ENCODE data around the gene LDLR.

The LDLR gene

DNA sequence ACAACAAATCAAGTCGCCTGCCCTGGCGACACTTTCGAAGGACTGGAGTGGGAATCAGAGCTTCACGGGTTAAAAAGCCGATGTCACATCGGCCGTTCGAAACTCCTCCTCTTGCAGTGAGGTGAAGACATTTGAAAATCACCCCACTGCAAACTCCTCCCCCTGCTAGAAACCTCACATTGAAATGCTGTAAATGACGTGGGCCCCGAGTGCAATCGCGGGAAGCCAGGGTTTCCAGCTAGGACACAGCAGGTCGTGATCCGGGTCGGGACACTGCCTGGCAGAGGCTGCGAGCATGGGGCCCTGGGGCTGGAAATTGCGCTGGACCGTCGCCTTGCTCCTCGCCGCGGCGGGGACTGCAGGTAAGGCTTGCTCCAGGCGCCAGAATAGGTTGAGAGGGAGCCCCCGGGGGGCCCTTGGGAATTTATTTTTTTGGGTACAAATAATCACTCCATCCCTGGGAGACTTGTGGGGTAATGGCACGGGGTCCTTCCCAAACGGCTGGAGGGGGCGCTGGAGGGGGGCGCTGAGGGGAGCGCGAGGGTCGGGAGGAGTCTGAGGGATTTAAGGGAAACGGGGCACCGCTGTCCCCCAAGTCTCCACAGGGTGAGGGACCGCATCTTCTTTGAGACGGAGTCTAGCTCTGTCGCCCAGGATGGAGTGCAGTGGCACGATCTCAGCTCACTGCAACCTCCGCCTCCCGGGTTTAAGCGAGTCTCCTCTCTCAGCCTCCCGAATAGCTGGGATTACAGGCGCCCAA lies at the start of gene LDLR:
Gene LDLR, plus strand, starts transcription at position 210 of the 760 bp plus-strand sequence. Its CDS starts 86 bp downstream, at position 296.
- DNase-seq: peak; percentile 83

DNA sequence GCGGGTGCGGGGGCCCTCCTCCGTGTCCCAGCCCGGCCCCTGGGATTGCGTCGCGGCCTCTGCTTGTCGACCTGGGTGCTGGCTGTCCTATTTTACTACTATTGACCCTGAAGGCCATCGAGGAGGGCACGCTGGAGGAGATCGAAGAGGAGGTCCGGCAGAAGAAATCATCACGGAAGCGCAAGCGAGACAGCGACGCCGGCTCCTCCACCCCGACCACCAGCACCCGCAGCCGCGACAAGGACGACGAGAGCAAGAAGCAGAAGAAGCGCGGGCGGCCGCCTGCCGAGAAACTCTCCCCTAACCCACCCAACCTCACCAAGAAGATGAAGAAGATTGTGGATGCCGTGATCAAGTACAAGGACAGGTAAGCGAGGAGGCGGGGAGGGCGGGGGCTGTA lies 48.1 kb upstream of the LDLR start:
- DNase-seq: no peak

DNA sequence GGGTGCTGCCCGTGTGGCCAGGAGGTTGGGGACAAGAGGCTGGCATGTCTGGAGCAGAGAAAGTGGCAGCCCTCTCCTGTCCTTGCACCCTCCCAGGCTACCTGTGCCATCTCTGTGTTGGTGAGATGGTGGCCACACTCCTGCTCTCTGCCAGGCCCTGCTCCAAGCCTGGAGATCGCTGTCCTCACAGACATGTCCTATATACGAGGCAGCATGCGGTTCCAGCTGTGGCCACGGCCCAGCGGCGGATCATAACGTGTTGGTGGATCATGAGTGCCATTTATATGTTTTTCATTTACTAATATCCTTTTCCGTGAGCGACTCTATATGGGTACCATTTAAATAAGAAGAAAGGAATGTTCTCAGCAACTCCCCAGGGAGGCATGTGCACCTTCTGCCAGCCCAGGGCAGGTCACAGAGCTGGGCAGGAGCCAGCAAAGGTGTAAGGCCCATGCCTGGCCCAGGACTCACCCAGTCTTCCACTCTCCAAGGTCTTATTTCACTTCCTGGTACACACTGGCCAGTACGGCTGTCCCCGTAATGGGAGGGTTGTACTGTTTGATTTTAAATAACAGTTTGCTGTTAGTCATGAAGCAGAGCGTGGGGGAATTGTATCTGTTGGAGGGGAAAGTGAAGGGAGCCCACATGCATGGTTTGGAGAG lies 47.2 kb upstream of the LDLR start:
- no peak for DNase-seq

DNA sequence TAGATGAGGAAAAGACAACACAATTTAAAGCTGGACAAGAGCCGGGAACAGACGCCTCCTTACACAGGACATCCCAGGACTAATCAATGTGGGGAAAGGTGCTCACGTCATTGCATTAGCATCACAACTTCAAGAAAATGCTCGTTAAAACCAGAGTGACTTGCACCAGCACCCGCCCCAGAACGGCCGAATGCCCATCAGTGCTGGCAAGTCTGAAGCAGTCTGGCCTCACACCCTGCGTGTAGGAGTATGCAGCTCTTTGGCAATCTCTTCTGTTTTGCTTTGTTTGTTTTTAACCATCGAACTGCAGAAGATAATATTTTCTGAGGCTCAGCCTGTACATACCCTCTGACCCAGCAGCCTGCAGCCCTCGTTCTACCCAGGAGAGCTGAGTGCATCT lies 44.8 kb upstream of the LDLR start:
- DNase-seq: no peak

DNA sequence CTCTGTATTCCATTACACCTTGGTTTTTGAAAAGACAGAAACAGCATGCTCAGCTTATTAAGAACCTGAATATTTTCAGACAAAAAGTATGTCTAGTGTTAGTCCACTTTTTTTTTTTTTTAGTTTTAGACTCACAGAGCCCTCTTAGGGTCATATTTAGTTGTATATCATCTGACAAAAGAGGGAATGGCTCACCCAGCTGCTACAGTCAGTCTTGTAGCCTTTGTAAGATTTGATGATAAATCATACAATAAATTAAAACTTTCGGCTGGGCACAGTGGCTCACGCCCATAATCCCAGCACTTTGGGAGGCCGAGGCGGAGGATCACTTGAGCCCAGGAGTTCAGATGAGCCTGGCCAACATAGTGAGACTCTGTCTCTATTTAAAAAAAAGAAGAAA lies 43.7 kb upstream of the LDLR start:
- DNase-seq: no peak

DNA sequence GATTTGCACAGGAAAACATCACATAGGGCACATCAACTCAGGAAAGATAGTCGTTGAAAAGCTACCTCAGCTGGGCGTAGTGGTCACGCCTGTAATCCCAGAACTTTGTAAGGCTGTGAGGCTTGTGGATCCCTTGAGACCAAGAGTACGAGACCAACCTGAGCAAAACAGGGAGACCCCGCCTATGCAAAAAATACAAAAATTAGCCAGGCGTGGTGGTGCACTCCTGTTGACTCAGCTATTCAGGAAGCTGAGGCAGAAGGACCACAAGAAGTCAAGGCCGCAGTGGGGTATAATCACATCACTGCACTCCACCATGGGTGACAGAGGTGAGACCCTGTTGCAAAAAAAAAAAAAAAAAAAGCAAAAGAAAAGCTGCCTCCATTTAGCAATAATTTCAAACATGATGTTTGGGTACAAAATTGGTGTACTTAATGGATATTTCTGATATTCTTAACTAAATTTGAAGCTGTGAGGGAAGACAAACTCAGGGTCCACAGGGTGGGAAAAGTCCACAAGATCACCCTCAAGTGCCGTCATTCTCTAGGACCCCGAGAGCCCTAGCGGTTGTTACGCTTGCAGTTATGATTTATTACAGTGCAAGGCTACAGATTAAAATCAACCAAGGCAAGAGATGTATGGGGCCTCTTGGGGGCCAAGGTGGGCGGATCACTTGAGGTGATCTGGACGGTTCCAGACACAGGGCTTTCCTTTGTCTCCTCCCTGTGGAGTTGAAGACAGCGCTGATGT lies 42.5 kb upstream of the LDLR start:
- no peak for DNase-seq

DNA sequence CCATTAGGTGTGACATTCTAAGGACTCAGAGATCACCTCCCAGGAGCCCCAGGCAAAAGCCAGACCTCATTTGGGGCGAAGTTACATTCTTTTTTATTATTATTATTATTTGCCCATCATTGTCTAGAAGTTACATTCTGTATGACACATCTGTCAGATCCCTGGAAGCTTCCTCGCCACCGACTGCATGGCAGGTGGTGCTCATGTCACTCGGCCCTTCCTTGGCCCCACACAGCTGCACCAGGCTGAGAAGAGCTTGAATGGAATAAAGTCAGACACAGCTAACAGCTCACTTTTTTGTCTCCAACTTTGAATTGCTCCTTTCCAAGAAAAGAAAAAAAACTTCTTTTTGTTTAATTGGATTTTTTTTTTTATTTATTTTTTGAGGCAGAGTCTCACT lies 41.4 kb upstream of the LDLR start:
- no peak for DNase-seq

DNA sequence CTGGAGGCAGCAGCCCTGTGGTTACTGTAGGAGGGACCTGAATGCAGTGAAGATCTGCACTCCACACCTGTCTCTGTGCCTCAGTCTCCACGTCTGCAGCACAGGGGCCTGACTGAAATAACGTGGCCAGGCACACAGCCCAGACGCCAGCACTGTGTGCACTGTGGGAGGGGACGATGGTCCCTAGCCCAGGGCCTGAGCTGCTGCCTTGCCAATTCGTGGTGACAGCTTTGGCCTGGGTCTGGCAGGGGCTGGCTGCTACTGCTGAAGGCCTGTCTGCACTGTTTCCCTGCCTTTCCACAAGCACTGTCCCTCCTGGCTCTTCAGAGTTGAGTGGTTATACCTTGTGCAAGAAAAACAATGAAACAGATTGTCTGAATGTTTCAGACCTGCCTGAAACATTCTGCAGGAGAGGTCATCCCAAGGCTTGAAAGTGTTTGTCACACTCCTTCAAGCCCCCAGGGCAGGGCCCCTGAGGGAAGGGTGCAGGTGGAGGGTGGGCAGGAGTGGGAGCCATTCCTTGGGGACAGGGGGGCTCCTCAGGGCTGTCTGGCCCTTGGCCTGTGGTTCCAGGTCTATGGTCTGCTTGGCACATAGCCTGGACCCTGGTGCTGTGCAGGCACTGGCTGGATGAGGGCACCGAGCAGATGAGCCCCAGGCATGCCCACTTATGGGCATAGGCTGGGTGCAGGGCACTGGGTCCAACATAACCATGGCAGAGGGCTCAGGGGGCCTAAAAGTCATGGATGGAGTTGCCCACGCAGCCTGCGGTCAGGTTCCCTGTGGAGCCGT lies 38.7 kb upstream of the LDLR start:
- DNase-seq: no peak

DNA sequence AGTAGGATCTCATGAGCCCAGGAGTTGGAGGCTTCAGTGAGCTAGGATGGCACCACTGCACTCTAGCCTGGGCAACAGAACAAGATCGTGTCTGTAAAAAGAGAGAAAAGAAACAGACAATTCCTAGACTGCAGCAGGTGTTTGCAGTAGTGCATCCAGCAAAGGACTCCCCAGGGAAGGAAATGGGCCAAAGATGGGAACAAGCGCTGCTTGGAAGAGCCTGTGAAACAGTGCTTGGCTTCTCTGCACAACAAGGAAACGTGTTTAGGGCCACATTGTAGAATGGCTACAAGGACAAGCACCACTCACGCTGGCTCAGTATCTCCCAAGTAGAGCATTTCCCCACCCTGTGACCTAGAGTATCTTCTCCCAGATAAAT lies 35.5 kb upstream of the LDLR start:
- DNase-seq: no peak

DNA sequence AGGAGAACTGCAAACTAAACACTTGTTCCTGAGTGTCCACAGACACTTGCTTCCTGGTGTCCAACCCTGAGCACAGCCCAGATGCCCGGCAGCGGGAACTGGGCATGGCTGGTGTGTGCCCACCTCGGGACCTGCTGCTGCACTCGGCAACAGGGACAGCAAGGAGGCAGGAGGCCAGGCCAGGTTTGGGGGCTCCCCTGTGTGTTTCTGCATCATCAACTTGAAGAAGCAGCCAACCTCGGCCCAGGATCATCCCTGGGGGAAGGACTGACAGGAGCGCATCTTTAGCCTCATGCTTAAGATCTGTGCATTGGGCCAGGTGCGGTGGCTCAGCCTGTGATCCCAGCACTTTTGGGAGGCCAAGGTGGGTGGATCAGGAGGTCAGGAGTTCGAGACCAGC lies 35.1 kb upstream of the LDLR start:
- no peak for DNase-seq

DNA sequence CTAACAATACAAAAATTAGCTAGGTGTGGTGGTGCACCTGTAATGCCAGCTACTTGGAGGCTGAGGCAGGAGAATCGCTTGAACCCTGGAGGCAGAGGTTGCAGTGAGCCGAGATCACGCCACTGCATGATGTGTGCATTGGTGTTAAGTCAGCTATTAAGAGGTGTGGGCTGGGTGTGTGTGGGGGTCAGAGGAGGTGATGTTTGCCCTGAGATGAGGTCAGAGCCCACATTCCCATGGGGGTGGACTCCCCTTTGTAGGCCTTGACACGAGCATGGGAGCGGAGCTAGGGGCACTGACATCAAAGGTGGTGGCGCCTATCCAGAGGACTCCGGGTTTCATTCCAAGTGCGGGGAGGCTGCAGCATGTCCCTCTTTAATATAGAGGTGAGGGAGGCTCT lies 34.6 kb upstream of the LDLR start:
- no peak for DNase-seq

DNA sequence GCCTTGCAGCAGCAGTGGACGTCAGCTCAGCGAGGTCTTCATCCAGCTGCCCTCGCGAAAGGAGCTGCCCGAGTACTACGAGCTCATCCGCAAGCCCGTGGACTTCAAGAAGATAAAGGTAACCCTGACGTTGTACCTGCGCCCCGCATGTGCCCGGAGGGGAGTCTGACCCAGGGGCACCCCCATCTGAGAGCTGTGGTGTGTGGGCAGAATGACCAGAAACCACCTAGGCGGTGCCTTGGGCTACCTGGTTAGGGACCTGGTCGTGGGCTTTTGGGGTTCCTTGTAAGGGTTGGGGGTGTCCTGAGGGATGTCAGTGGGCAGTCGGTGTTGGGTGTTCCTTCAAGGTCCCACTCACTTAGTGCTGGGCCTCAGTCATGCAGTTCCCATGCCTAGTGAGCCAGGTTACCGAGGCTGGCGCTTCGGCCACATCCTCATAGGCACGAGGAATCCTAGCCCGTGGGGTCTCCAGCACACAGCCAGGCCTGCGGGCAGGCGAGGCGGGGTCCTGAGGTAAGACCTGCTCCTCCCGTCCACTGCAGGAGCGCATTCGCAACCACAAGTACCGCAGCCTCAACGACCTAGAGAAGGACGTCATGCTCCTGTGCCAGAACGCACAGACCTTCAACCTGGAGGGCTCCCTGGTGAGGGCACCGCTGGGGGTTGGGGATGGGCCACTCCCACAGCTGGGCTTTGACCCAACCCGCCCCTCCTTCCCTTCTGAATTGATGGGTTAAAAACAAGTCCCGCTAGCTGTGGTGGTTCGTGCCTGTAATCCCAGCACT lies 30.8 kb upstream of the LDLR start:
- no peak for DNase-seq

DNA sequence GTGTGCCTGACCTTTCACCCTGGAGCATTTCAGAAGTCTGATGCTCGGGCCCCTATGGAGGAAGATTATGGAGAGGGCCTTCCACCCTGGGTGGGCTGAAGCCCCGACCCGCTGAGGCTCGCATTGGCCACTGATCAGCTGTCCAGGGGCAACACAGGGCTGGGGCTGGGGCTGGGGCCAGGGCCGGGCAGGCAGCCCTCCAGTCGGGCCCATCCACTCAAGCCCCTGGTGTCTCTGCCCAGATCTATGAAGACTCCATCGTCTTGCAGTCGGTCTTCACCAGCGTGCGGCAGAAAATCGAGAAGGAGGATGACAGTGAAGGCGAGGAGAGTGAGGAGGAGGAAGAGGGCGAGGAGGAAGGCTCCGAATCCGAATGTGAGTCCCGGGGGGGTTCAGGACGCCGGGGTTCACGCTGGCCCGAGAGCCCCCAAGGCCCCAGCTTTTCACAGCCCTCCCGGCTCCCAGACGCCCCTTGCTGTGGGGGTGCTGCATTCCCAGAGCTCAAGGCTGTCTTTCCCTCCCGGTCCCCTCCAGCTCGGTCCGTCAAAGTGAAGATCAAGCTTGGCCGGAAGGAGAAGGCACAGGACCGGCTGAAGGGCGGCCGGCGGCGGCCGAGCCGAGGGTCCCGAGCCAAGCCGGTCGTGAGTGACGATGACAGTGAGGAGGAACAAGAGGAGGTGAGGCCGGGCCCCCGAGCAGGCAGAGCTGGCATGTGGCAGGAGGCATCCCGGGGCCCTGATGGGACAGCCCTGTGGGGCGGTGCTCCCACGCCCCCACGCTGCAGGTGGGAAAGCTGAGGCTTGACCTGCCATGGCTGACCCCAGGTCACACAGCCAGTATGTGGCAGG lies 29.5 kb upstream of the LDLR start:
- no peak for DNase-seq

DNA sequence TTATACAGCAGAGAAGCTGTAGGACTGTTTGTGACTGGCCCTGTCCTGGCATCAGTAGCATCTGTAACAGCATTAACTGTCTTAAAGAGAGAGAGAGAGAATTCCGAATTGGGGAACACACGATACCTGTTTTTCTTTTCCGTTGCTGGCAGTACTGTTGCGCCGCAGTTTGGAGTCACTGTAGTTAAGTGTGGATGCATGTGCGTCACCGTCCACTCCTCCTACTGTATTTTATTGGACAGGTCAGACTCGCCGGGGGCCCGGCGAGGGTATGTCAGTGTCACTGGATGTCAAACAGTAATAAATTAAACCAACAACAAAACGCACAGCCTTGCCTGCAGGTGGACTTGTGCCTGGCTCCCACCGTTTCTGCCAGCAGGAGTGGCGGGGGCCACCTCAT lies 27.3 kb upstream of the LDLR start:
- no peak for DNase-seq

DNA sequence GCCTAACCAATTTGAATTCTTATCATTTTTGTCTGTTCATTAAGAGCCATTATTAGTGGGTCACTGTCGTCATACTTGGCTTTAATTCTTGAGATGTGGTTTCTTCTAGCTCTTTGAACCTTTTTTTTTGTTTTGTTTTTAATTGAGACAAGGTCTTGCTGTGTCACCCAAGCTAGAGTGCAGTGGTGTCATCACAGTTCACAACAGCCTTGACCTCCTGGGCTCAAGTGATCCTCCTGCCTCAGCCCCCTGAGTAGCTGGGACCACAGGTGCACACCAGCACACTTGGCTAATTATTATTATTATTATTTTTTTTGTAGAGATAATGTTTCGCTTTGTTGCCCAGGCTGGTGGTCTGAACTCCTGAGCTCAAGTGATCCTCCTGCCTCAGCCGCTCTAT lies 25.8 kb upstream of the LDLR start:
- no peak for DNase-seq

DNA sequence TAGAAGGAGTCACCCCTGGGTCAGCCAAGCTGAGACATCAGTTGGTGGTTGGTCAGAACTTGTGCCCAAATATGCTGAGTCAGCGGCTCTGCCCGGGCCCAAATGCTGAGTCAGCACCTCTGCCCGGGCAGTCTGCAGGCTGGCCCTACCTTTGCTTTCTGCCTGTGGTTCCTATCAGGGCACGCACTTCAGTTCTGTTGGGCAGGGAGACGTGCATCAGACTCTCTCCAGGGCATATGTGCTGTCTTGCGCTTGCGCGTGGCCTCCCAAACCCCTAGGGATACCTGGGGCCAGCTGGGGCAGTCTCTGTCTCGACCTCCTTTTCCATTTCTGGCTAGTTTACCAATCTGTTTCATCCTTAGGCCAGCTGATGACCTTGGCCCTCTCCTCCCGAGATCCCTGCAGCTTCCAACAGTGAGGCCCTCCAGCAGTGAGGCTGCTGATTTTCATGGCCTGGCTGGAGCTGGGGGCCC lies 24.4 kb upstream of the LDLR start:
- DNase-seq: no peak

DNA sequence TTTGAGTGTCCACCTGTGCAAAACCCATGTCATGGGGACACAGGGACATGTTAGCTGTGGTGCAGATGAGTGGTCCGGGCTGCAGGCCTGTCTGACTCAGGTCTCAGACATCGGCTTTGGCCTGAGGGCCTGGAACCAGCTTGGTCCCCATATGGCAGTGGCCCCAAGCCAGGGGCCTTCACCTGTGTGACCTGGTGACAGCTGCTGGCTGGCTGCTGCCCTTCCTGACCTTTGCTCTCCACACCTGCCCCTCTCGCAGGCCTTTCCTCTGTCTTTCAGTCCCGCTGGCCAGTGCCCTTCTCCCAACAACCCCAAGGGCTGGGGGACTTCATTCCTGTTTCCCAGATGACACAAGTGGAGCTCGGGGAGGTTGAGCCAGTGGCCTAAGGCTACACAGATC lies 22.9 kb upstream of the LDLR start:
- DNase-seq: no peak

DNA sequence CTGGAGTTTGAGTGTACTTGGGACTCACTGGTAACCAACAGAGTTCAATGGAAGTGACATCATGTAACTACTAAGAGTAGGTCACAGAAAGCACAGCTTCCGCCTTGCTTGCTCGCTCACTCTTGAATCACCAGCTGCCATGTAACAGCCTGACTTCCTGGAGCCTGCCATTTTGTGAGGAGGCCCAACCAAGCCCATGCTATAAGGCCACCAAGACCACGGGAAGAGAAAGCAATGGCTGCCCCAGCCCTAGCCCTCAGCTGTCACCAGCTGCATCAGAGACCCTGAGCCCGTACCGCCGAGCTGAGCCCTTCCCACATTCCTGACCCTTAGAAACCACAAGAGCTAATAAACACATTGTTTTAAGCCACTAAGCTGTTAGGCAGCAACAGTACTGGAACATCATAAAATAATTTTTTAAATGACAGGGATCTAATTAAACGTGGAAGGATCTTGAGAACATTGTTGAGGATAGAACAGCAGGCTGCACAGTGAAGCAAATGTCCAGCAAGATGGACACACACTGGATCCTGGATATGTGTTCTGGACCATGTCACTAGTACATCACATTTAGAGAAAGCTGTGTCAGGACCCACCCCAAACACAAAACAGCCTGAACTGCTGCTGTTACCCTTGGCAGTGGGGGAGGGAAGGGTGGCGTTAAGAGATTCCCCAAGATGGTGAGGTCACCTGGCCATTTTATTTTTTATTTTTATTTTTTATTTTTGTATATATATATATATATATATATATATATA lies 21.7 kb upstream of the LDLR start:
- no peak for DNase-seq

DNA sequence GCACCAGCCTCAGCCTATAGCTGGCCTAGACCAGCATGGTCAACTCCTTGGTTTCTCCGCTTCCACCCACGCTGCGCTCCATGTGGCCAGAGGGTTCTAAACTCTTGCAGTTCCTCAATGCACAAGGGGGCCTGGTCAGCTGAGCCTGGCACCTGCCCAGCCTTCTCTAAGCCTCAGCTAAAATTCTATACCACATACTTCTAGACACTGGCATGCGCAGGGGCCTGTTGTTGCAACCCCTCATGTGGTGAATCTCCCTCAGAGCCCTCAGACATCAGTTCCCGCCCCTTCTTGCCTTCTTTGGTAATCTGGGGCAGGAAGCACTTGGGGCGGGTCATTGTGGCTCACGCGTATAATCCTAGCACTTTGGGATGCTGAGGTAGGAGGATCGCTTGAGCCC lies 19.7 kb upstream of the LDLR start:
- DNase-seq: no peak

DNA sequence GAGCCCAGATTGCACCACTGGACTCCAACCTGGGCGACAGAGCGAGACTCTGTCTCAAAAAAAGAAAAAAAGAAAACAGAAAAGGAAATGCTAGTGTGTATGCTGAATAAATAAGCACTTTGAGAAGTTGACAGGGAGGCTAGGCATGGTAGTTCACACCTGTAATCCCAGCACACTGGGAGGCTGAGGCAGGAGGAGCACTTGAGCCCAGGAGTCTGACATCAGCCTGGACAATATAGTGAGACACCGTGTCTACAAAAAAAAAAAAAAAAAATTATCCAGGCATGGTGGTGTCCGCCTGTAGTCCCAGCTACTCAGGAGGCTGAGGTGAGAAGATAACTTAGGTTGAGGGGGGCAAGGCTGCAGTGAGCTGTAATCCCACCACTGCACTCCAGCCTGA lies 19.1 kb upstream of the LDLR start:
- DNase-seq: no peak

DNA sequence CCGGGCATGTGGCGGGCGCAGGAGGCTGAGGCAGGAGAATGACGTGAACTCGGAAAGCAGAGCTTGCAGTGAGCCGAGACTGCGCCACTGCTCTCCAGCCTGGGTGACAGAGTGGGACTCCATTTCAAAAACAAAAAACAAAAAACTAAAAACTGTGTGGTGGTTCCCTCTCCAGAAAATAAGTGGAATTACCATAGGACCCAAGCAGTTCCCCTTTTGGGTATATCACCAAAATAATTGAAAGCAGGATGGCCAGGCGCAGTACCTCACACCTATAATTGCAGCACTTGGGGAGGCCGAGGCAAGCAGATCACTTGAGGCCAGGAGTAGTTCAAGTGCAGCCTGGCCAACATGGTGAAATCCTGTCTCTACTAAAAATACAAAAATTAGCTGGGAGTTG lies 15.7 kb upstream of the LDLR start:
- DNase-seq: no peak

All from DMS153 (cell line).